HG03342 (cell line): Measurements from ENCODE around the gene SETD2.

Source experiments
- ATAC-seq: cut with Tn5 transposase; IDR thresholded peaks from one replicate; pipeline ENCODE4 v1.9.1; 2021; ENCODE audit warnings: mild to moderate bottlenecking, moderate library complexity; ENCODE audit not compliant: unreplicated experiment

Gene SETD2

GRCh38 chr3:46987743-46988401, 176.0 kb downstream of the SETD2 start:
- peak; percentile 74 for ATAC-seq

- no peak for ATAC-seq
Measured at GRCh38 chr3:46987319-46987742, 176.6 kb downstream of the SETD2 start.

- no peak for ATAC-seq
Measured at GRCh38 chr3:46986782-46987310, 177.1 kb downstream of the SETD2 start.

GRCh38 chr3:46986055-46986730, 177.7 kb downstream of the SETD2 start:
- no peak for ATAC-seq

GRCh38 chr3:46985588-46985987, 178.3 kb downstream of the SETD2 start:
- ATAC-seq = no peak

DNA sequence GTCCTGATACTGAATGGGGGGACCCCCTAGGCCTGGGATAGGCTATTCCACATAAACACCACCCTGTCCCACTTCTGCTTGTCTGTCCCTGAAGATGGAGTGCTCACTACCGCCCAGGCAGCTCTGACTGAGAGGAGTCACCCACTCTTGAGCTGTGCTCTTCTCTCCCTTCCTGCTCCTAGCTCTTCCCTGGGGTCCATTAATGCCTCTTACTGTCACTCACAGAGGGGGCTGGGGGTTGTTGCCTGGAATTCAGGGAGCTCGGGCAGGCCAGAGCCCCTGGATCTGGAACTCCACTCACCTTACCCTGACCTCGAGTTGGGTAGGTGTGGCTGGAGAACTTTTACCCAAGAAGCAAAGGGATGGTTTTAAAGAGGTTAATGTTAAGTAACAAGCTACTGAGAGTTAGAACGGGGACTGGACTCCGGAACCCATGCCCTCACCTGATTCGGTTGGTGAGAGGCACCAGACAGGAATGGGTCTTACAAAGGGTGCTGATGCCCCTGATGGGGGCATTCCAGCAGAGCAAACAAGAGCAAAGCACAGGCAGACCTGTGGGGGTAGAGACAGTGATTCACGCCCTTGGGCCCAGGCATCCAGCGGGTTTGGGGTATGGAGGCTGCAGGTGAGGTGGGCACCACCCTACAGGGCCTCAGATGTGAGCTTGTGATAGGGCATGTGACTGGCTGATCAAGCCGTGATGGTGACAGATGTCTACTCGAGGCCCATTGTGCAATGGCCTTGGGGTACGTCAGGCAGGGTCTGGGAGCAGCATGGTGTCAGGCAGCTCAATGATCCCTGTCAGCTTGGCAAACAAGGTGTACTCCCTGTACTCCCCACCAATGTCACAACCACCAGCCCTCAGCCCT, 179.1 kb downstream of the SETD2 start:
- no peak for ATAC-seq

DNA sequence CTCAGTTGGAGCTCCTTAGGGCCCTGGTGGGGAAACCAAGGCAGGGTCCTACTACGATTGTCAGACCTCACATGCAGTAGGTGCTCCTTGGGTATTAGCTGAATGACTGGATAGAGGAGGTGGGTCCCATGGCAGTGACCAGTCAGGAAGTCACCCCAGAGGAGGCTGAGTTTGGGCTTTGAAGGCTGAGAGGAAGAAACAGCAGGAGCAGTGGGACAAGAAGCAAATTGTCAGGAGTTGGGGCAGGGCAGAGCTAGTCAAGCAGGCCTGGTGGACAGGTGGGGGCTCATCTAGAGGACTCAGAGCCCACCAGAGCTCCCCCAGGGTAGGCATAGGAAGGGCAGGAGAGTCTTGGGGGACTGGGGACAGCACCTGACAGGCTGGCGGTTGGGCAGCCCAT, 181.4 kb downstream of the SETD2 start:
- ATAC-seq = no peak

DNA sequence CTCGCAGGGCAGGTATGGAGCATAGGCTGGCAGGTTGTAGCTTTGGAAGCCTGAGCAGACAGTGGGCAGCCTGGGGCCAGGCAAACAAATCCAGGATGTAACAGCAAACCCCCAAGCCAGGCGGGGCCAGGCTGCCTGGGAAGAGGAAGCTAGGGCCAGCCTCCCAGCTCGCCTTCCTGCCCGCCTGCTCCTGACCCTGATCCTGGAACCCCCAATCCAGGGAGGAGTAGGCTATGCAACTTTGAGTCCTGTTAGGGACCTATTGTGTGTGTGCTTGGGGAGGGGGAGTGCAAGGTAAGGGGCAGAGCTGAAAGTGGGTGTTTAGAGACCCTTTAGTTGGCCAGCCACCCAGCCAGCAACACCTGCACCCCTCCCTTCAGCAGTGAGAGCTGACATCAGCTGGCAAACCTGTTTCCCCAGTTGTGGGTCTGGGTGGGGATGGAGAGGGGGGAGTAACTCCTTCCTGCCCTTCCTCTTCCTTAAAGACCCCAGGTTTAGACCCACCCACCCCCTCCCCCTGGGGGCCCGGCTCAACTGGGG, 181.9 kb downstream of the SETD2 start:
- no peak for ATAC-seq

GRCh38 chr3:46979958-46980497, 183.9 kb downstream of the SETD2 start:
- peak; percentile 11 for ATAC-seq

- peak; percentile 70 for ATAC-seq
Measured at GRCh38 chr3:46978985-46979944, 184.6 kb downstream of the SETD2 start, which contains the start of gene NBEAL2. Gene NBEAL2 (plus strand): TSS chr3:46979666. CDS start chr3:46979862, 196 bp downstream.

- no peak for ATAC-seq
Measured at GRCh38 chr3:46978381-46978780, 185.5 kb downstream of the SETD2 start.

DNA sequence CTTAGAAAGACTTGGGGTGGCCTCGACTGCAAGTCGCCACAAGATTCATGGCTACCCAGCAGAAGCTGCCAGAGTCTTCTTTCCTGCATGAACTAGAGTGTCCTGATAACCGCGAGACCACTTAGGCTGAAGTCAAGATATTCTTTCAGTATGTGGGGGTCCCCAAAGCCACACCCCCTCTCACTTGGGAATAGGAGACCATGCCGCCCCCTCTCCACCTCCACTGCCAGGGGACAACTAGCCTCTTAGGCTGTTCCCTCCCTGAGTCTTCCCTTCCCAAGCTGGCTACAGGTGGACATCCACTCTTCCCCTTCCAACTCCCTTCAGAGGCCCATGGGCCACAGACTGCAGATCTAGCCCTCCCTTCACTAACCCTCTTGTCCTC, 186.1 kb downstream of the SETD2 start:
- ATAC-seq = no peak

- ATAC-seq = peak; percentile 61
Measured at GRCh38 chr3:46976326-46977190, 187.4 kb downstream of the SETD2 start, which contains the start of gene CCDC12. Gene CCDC12 (minus strand): TSS chr3:46976745. CDS start chr3:46976732, 13 bp downstream.

GRCh38 chr3:46974421-46975171, 189.3 kb downstream of the SETD2 start:
- no peak for ATAC-seq

- no peak for ATAC-seq
Measured at GRCh38 chr3:46972396-46972795, 191.5 kb downstream of the SETD2 start.

GRCh38 chr3:46971742-46972141, 192.2 kb downstream of the SETD2 start:
- ATAC-seq = no peak

DNA sequence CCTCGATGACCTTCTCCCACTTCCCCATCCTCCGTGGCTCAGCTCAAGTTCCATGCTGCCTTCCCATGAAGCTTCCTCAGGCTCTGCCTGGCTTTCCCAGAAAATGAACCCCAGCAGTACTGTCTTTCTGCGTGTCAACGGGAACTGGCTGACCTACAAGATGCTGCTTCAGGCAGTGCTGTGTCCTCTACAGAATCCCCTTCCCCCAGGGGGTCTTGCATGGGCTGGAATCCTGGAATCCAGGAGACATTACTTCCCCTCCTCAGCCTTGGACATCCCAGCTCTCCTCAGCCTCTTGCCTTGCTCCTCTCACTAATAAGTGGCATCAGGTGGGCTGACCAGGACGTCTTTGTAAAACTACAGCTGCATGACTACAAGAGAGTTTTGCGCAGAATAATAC, 192.8 kb downstream of the SETD2 start:
- ATAC-seq = no peak
